Measurements from ENCODE around the gene SYPL1. TPM values are rescaled to one million over a fixed set of nuclear protein-coding genes. Genes with fewer than 3 reads are reported as not detected.

The SYPL1 gene
- total and polyA plus RNA-seq, 10 donors = 49.9 to 113 (median 86.4) TPM

DNA sequence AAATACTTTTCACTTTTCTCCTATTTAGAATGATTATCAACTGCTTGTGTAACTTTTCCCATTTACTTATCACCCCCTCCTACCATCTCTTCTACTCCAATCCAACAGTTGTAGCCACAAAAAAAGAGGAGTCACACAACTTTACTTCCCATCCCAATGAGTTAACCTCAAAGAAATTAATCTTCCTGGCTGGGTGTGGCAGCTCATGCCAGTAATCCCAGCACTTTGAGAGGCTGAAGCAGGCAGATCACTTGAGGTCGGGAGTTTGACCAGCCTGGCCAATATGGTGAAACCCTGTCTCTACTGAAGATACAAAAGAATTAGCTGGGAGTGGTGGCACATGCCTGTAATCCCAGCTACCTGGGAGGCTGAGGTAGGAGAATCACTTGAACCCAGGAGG, 19.9 kb downstream of the SYPL1 start:
- H3K9me3 ChIP-seq = no peaks in the 10 kb centered on the region
- intact Hi-C loops (cut with DNase I; ENCODE audit: low total_unique reads) = no loop called here
- peaks cover 0 to 80% (median 24%) of the 10 kb centered on the region in 6 donors for H3K4me1 ChIP-seq
- no peaks in the 10 kb centered on the region for H3K27me3 ChIP-seq (replicated peaks in 1 of 7)
- TF ChIP-seq, protein P1, sequence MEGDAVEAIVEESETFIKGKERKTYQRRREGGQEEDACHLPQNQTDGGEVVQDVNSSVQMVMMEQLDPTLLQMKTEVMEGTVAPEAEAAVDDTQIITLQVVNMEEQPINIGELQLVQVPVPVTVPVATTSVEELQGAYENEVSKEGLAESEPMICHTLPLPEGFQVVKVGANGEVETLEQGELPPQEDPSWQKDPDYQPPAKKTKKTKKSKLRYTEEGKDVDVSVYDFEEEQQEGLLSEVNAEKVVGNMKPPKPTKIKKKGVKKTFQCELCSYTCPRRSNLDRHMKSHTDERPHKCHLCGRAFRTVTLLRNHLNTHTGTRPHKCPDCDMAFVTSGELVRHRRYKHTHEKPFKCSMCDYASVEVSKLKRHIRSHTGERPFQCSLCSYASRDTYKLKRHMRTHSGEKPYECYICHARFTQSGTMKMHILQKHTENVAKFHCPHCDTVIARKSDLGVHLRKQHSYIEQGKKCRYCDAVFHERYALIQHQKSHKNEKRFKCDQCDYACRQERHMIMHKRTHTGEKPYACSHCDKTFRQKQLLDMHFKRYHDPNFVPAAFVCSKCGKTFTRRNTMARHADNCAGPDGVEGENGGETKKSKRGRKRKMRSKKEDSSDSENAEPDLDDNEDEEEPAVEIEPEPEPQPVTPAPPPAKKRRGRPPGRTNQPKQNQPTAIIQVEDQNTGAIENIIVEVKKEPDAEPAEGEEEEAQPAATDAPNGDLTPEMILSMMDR (IDR thresholded peaks at IDR 0.05 in 8 of 11, conservative IDR thresholded peaks at IDR 0.05 in 3 of 11) = no peak
- no peak for TF ChIP-seq POLR2A (IDR thresholded peaks at IDR 0.05)
- no peak for TF ChIP-seq POLR2AphosphoS5 (IDR thresholded peaks at IDR 0.05)
- H3K4me3 ChIP-seq = no peak overlapping the region
- 81 to 100% (median 95%) methylated on average over 1 of the region's 1 CpG for WGBS, 5 donors
- H3K27ac ChIP-seq = peak overlapping the region in 1 of 8 donors; percentile 54
- no peak for DNase-seq
- peaks cover 0 to 97% (median 54%) of the 10 kb centered on the region in 6 donors for H3K36me3 ChIP-seq

DNA sequence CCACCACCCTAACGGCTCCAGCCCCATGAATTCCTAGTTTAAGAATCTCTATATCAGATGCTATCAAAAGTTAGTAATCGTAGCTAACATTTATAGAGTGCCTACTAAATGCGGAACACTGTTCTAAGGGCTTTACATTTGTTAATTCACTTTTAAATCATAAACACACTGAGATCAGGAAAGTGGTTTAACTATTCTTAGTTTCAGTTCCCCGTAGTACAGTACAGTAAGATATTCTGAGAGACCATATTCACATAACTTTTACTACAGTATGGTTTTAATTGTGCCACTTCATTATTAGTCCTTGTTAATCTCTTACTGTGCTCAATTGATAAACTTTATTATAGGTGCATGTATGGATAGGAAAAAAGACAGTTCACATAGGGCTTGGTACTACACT, 22.5 kb downstream of the SYPL1 start:
- Histone ChIP-seq H3K4me1 (peaks cover 0 to 61% (median 21%) of the 10 kb centered on the region in 6 donors), H3K4me3 (no peak overlapping the region), H3K27me3 (replicated peaks in 1 of 7) (no peaks in the 10 kb centered on the region), H3K36me3 (peaks cover 0 to 78% (median 35%) of the 10 kb centered on the region in 6 donors), H3K27ac (peak overlapping the region in 6 of 8 donors; percentile 0 to 56 (median 54)), H3K9me3 (no peaks in the 10 kb centered on the region)
- intact Hi-C loops (cut with DNase I; ENCODE audit: low total_unique reads) = no loop called here
- no peak for DNase-seq
- WGBS, 5 donors = 56 to 77% (median 66%) methylated on average over 4 of the region's 4 CpGs
- TF ChIP-seq POLR2AphosphoS5 (IDR thresholded peaks at IDR 0.05) (no peak), POLR2A (IDR thresholded peaks at IDR 0.05) (no peak)
- TF ChIP-seq, protein P1 (IDR thresholded peaks at IDR 0.05 in 8 of 11, conservative IDR thresholded peaks at IDR 0.05 in 3 of 11) = no peak

DNA sequence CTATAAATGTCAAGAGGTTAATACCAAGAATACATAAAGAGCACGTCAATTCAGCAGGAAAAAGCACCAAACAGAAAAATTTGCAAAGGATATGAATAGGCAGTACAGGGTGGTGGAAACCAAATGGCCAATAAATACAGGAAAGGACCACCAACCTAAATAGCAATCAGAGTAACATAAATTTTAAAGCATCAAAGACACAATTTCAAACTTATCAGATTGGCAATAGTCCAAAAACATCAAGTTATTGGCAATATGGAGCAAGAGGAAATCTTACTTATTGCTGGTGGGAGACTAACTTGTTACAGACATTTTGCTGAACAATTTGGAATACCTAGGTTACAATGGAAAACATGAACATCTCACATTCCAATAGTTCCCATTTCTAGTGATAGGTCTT, 24.1 kb downstream of the SYPL1 start:
- H3K27ac ChIP-seq = peak overlapping the region in 1 of 8 donors; percentile 12
- no peak for DNase-seq
- H3K4me3 ChIP-seq = no peak overlapping the region
- H3K4me1 ChIP-seq = peaks cover 0 to 61% (median 18%) of the 10 kb centered on the region in 6 donors
- intact Hi-C loops (cut with DNase I; ENCODE audit: low total_unique reads) = no loop called here
- H3K27me3 ChIP-seq (replicated peaks in 1 of 7) = no peaks in the 10 kb centered on the region
- peaks cover 0 to 64% (median 30%) of the 10 kb centered on the region in 6 donors for H3K36me3 ChIP-seq
- H3K9me3 ChIP-seq = no peaks in the 10 kb centered on the region
- WGBS, 5 donors = 91 to 97% (median 93%) methylated on average over 1 of the region's 1 CpG
- TF ChIP-seq POLR2A (IDR thresholded peaks at IDR 0.05) (no peak), POLR2AphosphoS5 (IDR thresholded peaks at IDR 0.05) (no peak)
- TF ChIP-seq, protein P1 (IDR thresholded peaks at IDR 0.05 in 8 of 11, conservative IDR thresholded peaks at IDR 0.05 in 3 of 11) = no peak

DNA sequence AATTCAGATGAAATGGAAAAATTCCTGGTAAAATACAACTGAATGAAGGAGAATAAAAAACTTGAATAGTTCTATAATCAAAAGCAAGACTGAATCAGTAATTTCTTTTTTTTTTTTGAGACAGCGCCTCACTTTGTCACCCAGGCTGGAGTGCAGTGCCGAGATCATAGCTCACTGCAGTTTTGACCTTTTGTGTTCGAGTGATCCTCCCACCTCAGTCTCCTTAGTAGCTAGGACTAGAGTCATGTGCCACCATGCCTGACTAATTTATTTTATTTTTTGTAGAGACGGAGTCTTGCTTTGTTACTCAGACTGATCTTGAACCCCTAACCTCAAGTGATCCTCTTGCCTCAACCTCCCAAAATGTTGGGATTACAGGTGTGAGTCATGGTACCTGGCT, 26.1 kb downstream of the SYPL1 start:
- Histone ChIP-seq H3K9me3 (no peaks in the 10 kb centered on the region), H3K4me3 (no peak overlapping the region), H3K4me1 (peaks cover 0 to 48% (median 18%) of the 10 kb centered on the region in 6 donors), H3K36me3 (peaks cover 0 to 44% (median 17%) of the 10 kb centered on the region in 6 donors), H3K27me3 (replicated peaks in 1 of 7) (no peaks in the 10 kb centered on the region), H3K27ac (no peak overlapping the region)
- TF ChIP-seq POLR2A (IDR thresholded peaks at IDR 0.05) (no peak), POLR2AphosphoS5 (IDR thresholded peaks at IDR 0.05) (no peak)
- TF ChIP-seq, protein P1 (IDR thresholded peaks at IDR 0.05 in 8 of 11, conservative IDR thresholded peaks at IDR 0.05 in 3 of 11) = no peak
- WGBS, 5 donors = 82 to 94% (median 89%) methylated on average over 4 of the region's 4 CpGs
- no peak for DNase-seq
- intact Hi-C loops (cut with DNase I; ENCODE audit: low total_unique reads) = no loop called here

Data from spleen (tissue), 11 donors.